A549 (cell line): ENCODE results near the gene FAM227B. TPM values are rescaled to one million over a fixed set of nuclear protein-coding genes. Genes with fewer than 3 reads are reported as not detected.

Experiments used
- ATAC-seq, 2 experiments: fragments of 200-7000 bp in 1 of 2; fragments of >200 bp in 1 of 2; cut with Nextera tagmentation in 1 of 2; cut with Tn5 transposase in 1 of 2; 3 replicates each; pipeline versions ENCODE4 v1.8.0 to v1.9.1; 2018 to 2020; ENCODE audit warnings: mild to moderate bottlenecking in 1 of 2, moderate library complexity in 1 of 2
- CTCF ChIA-PET: fragments of 300-600 bp; sonication (Branson Sonifier 250); formaldehyde crosslinking; extraction: SDS; loops from one replicate; lab custom pipeline; 2021; ENCODE audit warnings: antibody characterized with exemption, inconsistent platforms; lab: Yijun Ruan, JAX
- POLR2A ChIA-PET: fragments of 350-600 bp; formaldehyde crosslinking; extraction: SDS; loops from one replicate; lab custom pipeline; 2021; ENCODE audit warnings: antibody characterized with exemption, inconsistent platforms; lab: Yijun Ruan, JAX
- DNase-seq, 2 experiments: peaks; one replicate each; pipeline versions ENCODE4 v3.0.0 to v3.0.0-alpha.2; 2011 to 2016; ENCODE audit warnings: low read depth in 1 of 2, low spot score in 1 of 2
- FAIRE-seq: peaks from 2 replicates; lab custom pipeline; 2011; peaks lifted over from hg19 to GRCh38; lab: Jason Lieb, UNC
- H3K27ac ChIP-seq, 2 experiments: fragments of >200 bp; sonication (Bioruptor Twin); formaldehyde crosslinking; 3 replicates each; pipeline ENCODE4 v1.5.1; 2016 to 2017
- H3K4me1 ChIP-seq: fragments of >200 bp; sonication (Bioruptor Twin); formaldehyde crosslinking; 3 replicates; pipeline ENCODE4 v1.6.1; 2016
- H3K4me2 ChIP-seq: fragments of >200 bp; sonication (Bioruptor Twin); formaldehyde crosslinking; 3 replicates; pipeline ENCODE4 v1.6.1; 2016
- H3K4me3 ChIP-seq: fragments of >200 bp; sonication (Bioruptor Twin); formaldehyde crosslinking; 3 replicates; pipeline ENCODE4 v1.5.1; 2016
- H3K9me3 ChIP-seq: fragments of >200 bp; sonication (Bioruptor Twin); formaldehyde crosslinking; 3 replicates; pipeline ENCODE4 v1.6.1; 2016
- BHLHE40 ChIP-seq: IDR thresholded peaks from 2 replicates; pipeline ENCODE4 v1.6.1; 2012; ENCODE audit warnings: low read depth, low read length, inconsistent platforms
- NPAS2 ChIP-seq: fragments of 250-450 bp; sonication (Bioruptor Pico); IDR thresholded peaks from 2 replicates; pipeline ENCODE4 v1.8.0; 2022; ENCODE audit warnings: mild to moderate bottlenecking, moderate library complexity, borderline replicate concordance
- WGBS: methylation state at CpG from one replicate; pipeline ENCODE4 v1.1.6; 2017; ENCODE audit errors: missing lambda C conversion rate; 5-methylcytosine and 5-hydroxymethylcytosine counted together
- polyA plus RNA-seq, 4 experiments: library from polyadenylated mRNA; depleted of rRNA in 3 of 4; stranded (reverse); fragments of >200 nt; fragmentation: RNase III in 1 of 4; extraction: RNeasy Plus Mini Kit Qiagen cat#74134 plus additional on column Dnase treatment in 1 of 4; gene quantifications; 2 replicates in 3 of 4; 3 replicates in 1 of 4; pipeline ENCODE4 v1.2.3, GENCODE V29; 2011 to 2017

The FAM227B gene
- polyA plus RNA-seq, 2 of the 4 experiments (the other 2 are of a cell fraction) = 1.9 to 3.7 TPM

DNA sequence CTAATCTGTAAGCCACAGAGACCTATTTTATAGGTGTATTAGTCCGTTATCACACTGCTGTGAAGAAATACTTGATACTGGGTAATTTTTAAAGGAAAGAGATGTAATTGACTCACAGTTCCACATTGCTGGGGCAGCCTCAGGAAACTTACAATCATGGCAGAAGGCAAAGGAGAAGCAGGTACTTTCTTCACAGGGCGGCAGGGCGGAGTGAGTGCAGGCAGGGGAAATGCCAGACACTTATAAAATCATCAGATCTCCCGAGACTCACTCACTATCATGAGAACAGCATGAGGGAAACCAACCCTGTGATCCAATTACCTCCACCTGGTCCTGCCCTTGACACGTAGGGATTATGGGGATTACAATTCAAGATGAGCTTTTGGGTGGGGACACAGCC is 341.9 kb downstream of the FAM227B start:
- no peak for ATAC-seq
- WGBS = 89% methylated on average over 5 of the region's 5 CpGs
- H3K4me1 ChIP-seq = no peaks in the 10 kb centered on the region
- FAIRE-seq = no peak
- no peak for TF ChIP-seq NPAS2 (CRISPR knock-in tag)
- TF ChIP-seq BHLHE40 = no peak
- TF ChIP-seq, all 56 proteins: peak for 0
- Histone ChIP-seq H3K27ac (no peak overlapping the region), H3K4me3 (no peak overlapping the region), H3K4me2 (no peak overlapping the region), H3K9me3 (no peaks in the 10 kb centered on the region)
- POLR2A ChIA-PET = no interaction called here
- DNase-seq = no peak
- CTCF ChIA-PET = no interaction called here

Other genes starting within 250 kb of the FAM227B start
- gene FGF7, start 197.6 kb downstream of the FAM227B start, polyA plus RNA-seq (2011; rRNA removed) = 0.01 TPM in 1 of 2 replicates, not detected in the other
- not detected in 3 replicates for gene FGF7, start 197.6 kb downstream of the FAM227B start, polyA plus RNA-seq (2017; fragmentation: RNase III; extraction: RNeasy Plus Mini Kit Qiagen cat#74134 plus additional on column Dnase treatment)
- gene DTWD1, start 230 bp upstream of the FAM227B start, polyA plus RNA-seq (2011; rRNA removed) = 24.3 and 25.2 TPM in 2 replicates
- gene DTWD1, start 230 bp upstream of the FAM227B start, polyA plus RNA-seq (2017; fragmentation: RNase III; extraction: RNeasy Plus Mini Kit Qiagen cat#74134 plus additional on column Dnase treatment) = 17.2 to 19.1 TPM (median 17.3 TPM) in 3 replicates